Gastroesophageal sphincter (tissue), 4 donors: Measurements from ENCODE around the gene OMP. TPM values are rescaled to one million over a fixed set of nuclear protein-coding genes. Genes with fewer than 3 reads are reported as not detected.

ENCODE experiments used
- ATAC-seq: fragments of 150-250 bp; one replicate; pipeline ENCODE4 v1.9.1; 2016; ENCODE audit warnings: mild to moderate bottlenecking, moderate library complexity
- H3K27ac ChIP-seq, 4 donors: fragments of 200-600 bp; sonication (generic) in 3 of 4; 1 replicate in 3 of 4; 2 replicates in 1 of 4; pipeline ENCODE4 v1.5.1; 2016 to 2019
- H3K27me3 ChIP-seq: fragments of 200-600 bp; sonication (generic); one replicate; pipeline ENCODE4 v1.5.1; 2019
- H3K36me3 ChIP-seq, 2 donors: fragments of 200-600 bp; sonication (generic); one replicate each; pipeline ENCODE4 v1.5.1; 2019; ENCODE audit warnings: control low read depth in 1 of 2
- H3K4me1 ChIP-seq, 3 donors: fragments of 200-600 bp; sonication (generic); 1 replicate in 2 of 3; 2 replicates in 1 of 3; pipeline ENCODE4 v1.5.1; 2016 to 2019; ENCODE audit warnings: control low read depth in 2 of 3
- H3K4me3 ChIP-seq, 2 donors: fragments of 200-600 bp; sonication (generic); one replicate each; pipeline ENCODE4 v1.5.1; 2019; ENCODE audit warnings: mild to moderate bottlenecking in 1 of 2, moderate library complexity in 1 of 2
- H3K9me3 ChIP-seq, 3 donors: fragments of 200-600 bp; sonication (generic); one replicate each; pipeline ENCODE4 v1.5.1; 2017 to 2019; ENCODE audit warnings: control low read depth in 2 of 3
- CTCF ChIP-seq, 4 experiments: fragments of 200-600 bp in 2 of 4; fragments of 450-650 bp in 2 of 4; sonication (generic) in 1 of 4; IDR thresholded peaks; one replicate each; pipeline ENCODE4 v1.5.1; 2017 to 2019; ENCODE audit warnings: antibody characterized with exemption in 4 of 4, mild to moderate bottlenecking in 2 of 4, moderate library complexity in 2 of 4
- EP300 ChIP-seq: sonication (generic); formaldehyde crosslinking; IDR thresholded peaks from one replicate; pipeline ENCODE4 v1.6.1; 2017; ENCODE audit warnings: antibody characterized with exemption, mild to moderate bottlenecking
- POLR2A ChIP-seq, 2 donors: fragments of 450-650 bp; IDR thresholded peaks; one replicate each; pipeline ENCODE4 v1.6.1; 2017; ENCODE audit warnings: antibody characterized with exemption in 2 of 2, mild to moderate bottlenecking in 2 of 2, moderate library complexity in 1 of 2
- POLR2AphosphoS5 ChIP-seq: sonication (generic); formaldehyde crosslinking; IDR thresholded peaks from one replicate; pipeline ENCODE4 v1.6.1; 2017; ENCODE audit warnings: antibody characterized with exemption
- WGBS, 2 donors: methylation state at CpG; one replicate each; pipeline ENCODE4 v1.1.5; 2018; ENCODE audit warnings: low coverage in 1 of 2; 5-methylcytosine and 5-hydroxymethylcytosine counted together
- total RNA-seq, 4 donors: library from RNA; depleted of rRNA; stranded (reverse); fragments of >200 nt; gene quantifications; one replicate each; pipeline ENCODE4 v1.1.0, GENCODE V29; 2016

OMP gene
- total RNA-seq, 4 donors from 2014 or later, result not detected

- WGBS, 2 donors, result 87 to 91% methylated on average over 4 to 5 of the region's 8 CpGs
- no peak for ATAC-seq
- no peak overlapping the region for H3K4me3 ChIP-seq
- H3K27me3 ChIP-seq, result peaks cover 31% of the 10 kb centered on the region
- peaks cover 0 to 15% (median 4%) of the 10 kb centered on the region in 3 donors for H3K4me1 ChIP-seq
- no peaks in the 10 kb centered on the region for H3K9me3 ChIP-seq
- no peaks in the 10 kb centered on the region for H3K36me3 ChIP-seq
- no peak overlapping the region for H3K27ac ChIP-seq
- TF ChIP-seq CTCF (IDR thresholded peaks at IDR 0.05) (no peak), EP300 (no peak), POLR2A (IDR thresholded peaks at IDR 0.05) (no peak), POLR2AphosphoS5 (no peak)
Observed at GRCh38 chr11:77143405-77144020, 40.9 kb downstream of the OMP start.

GRCh38 chr11:77144196-77144856 is 41.7 kb downstream of the OMP start:
- WGBS, 2 donors, result 90 to 92% methylated on average over 2 to 3 of the region's 9 CpGs
- Histone ChIP-seq H3K9me3 (no peaks in the 10 kb centered on the region), H3K4me1 (peaks cover 0 to 13% (median 4%) of the 10 kb centered on the region in 3 donors), H3K4me3 (no peak overlapping the region), H3K27me3 (peaks cover 31% of the 10 kb centered on the region), H3K36me3 (no peaks in the 10 kb centered on the region), H3K27ac (no peak overlapping the region)
- no peak for ATAC-seq
- TF ChIP-seq POLR2AphosphoS5 (no peak), EP300 (no peak), POLR2A (IDR thresholded peaks at IDR 0.05) (no peak), CTCF (IDR thresholded peaks at IDR 0.05) (no peak)

GRCh38 chr11:77144857-77145428 is 42.3 kb downstream of the OMP start:
- Histone ChIP-seq H3K9me3 (no peaks in the 10 kb centered on the region), H3K4me1 (peaks cover 0 to 13% (median 4%) of the 10 kb centered on the region in 3 donors), H3K4me3 (no peak overlapping the region), H3K27me3 (peaks cover 32% of the 10 kb centered on the region), H3K27ac (no peak overlapping the region), H3K36me3 (no peaks in the 10 kb centered on the region)
- ATAC-seq, result no peak
- 80 to 90% methylated on average over 1 to 2 of the region's 7 CpGs for WGBS, 2 donors
- TF ChIP-seq CTCF (IDR thresholded peaks at IDR 0.05), result no peak
- TF ChIP-seq POLR2AphosphoS5, result no peak
- no peak for TF ChIP-seq EP300
- TF ChIP-seq POLR2A (IDR thresholded peaks at IDR 0.05), result no peak

GRCh38 chr11:77146261-77147035 is 43.8 kb downstream of the OMP start:
- Histone ChIP-seq H3K9me3 (no peaks in the 10 kb centered on the region), H3K4me1 (peaks cover 0 to 6% (median 0%) of the 10 kb centered on the region in 3 donors), H3K27me3 (peaks cover 35% of the 10 kb centered on the region), H3K4me3 (no peak overlapping the region), H3K27ac (no peak overlapping the region), H3K36me3 (no peaks in the 10 kb centered on the region)
- no peak for ATAC-seq
- TF ChIP-seq CTCF (IDR thresholded peaks at IDR 0.05) (no peak), POLR2AphosphoS5 (no peak), EP300 (no peak), POLR2A (IDR thresholded peaks at IDR 0.05) (no peak)
- WGBS, 2 donors, result 81 to 100% methylated on average over 4 to 5 of the region's 10 CpGs
